ENCODE measurements around the gene TGFBR1.
"Not testable (repeated sequence)": the region's sequence is repeated elsewhere in the genome, so short reads cannot be mapped to it uniquely, and the experiment has no call there.

TGFBR1 gene

GRCh38 chr9:99095565-99095964, 9.3 kb upstream of the TGFBR1 start:
- no peak overlapping the region for H3K4me3 ChIP-seq (replicated peaks; ENCODE audit: low read depth, low read length)
- no peak for TF ChIP-seq CTCF (IDR thresholded peaks at IDR 0.05; ENCODE audit: low read depth, low read length, missing control alignments)
- no peak for DNase-seq (ENCODE audit: extremely low read depth, low read depth)

- no peak for DNase-seq (ENCODE audit: extremely low read depth, low read depth)
- no peak overlapping the region for H3K4me3 ChIP-seq (replicated peaks; ENCODE audit: low read depth, low read length)
- no peak for TF ChIP-seq CTCF (IDR thresholded peaks at IDR 0.05; ENCODE audit: low read depth, low read length, missing control alignments)
Observed at GRCh38 chr9:99096409-99096808, 8.5 kb upstream of the TGFBR1 start.

GRCh38 chr9:99099806-99100585, 4.9 kb upstream of the TGFBR1 start:
- not testable (repeated sequence) for H3K4me3 ChIP-seq (replicated peaks; ENCODE audit: low read depth, low read length); DNase-seq (ENCODE audit: extremely low read depth, low read depth)

GRCh38 chr9:99101271-99101670, 3.6 kb upstream of the TGFBR1 start:
- no peak overlapping the region for H3K4me3 ChIP-seq (replicated peaks; ENCODE audit: low read depth, low read length)
- DNase-seq (ENCODE audit: extremely low read depth, low read depth), result no peak
- no peak for TF ChIP-seq CTCF (IDR thresholded peaks at IDR 0.05; ENCODE audit: low read depth, low read length, missing control alignments)

GRCh38 chr9:99101812-99102211, 3.1 kb upstream of the TGFBR1 start:
- TF ChIP-seq CTCF (IDR thresholded peaks at IDR 0.05; ENCODE audit: low read depth, low read length, missing control alignments), result no peak
- no peak overlapping the region for H3K4me3 ChIP-seq (replicated peaks; ENCODE audit: low read depth, low read length)
- no peak for DNase-seq (ENCODE audit: extremely low read depth, low read depth)

- no peak for TF ChIP-seq CTCF (IDR thresholded peaks at IDR 0.05; ENCODE audit: low read depth, low read length, missing control alignments)
- H3K4me3 ChIP-seq (replicated peaks; ENCODE audit: low read depth, low read length), result no peak overlapping the region
- no peak for DNase-seq (ENCODE audit: extremely low read depth, low read depth)
Observed at GRCh38 chr9:99103054-99103895, 1.6 kb upstream of the TGFBR1 start.

GRCh38 chr9:99103901-99104458, 933 bp upstream of the TGFBR1 start:
- H3K4me3 ChIP-seq (replicated peaks; ENCODE audit: low read depth, low read length), result peak overlapping the region; percentile 50
- TF ChIP-seq CTCF (IDR thresholded peaks at IDR 0.05; ENCODE audit: low read depth, low read length, missing control alignments), result no peak
- no peak for DNase-seq (ENCODE audit: extremely low read depth, low read depth)

All from HFF-Myc (cell line).